HG03460 (cell line): ENCODE measurements around the gene ZNF610.

ENCODE experiments used
- ATAC-seq: cut with Tn5 transposase; IDR thresholded peaks from one replicate; pipeline ENCODE4 v1.9.1; 2021; ENCODE audit not compliant: unreplicated experiment

The ZNF610 gene

DNA sequence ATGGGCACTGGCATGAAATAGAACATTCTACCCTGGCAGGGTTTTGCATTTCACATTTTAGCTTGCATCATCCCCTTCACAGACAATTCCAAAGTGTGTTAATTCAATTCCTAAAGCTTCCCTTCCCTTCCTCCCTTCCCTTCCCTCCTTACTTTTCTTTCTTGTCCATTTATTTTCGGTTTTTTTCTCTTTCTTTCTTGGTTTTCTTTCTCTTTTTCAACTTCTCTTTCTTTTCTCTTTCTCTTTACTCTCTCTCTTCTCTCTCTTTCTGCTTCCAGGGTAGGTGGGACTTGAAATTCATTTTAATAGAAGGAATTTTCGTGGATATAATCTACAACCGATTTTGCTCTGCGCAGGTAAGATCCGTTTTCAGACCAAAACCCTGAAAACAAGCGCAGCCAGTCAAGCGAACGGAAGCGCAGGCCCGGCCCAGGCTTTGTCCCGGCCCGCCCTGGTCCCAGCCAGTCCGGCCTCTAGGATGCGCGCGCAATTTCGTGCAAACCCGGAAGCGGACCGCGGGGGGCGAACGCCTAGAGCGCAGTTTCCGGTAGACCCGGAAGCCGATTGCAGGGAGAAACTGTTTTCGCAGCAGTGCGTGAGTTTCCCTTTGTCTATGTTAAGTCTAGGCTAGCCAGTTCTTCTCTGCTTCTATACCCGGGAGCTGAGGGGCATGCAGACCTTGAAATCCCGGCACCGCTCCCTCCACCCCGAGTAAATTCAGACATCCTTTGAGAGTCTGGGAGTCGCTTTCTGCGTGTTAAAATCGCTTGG is 61.5 kb downstream of the ZNF610 start, which contains the start of gene ZNF528:
Gene ZNF528, plus strand, starts transcription at position 540 of the 771 bp plus-strand sequence. CDS start 4,165 bp downstream, outside the sequence.
- no peak for ATAC-seq

GRCh38 chr19:52398081-52398441 is 62.0 kb downstream of the ZNF610 start:
- ATAC-seq, result no peak

GRCh38 chr19:52410276-52410675 is 74.2 kb downstream of the ZNF610 start:
- no peak for ATAC-seq

GRCh38 chr19:52415711-52416110 is 79.7 kb downstream of the ZNF610 start:
- no peak for ATAC-seq
